Hematopoietic multipotent progenitor cell treated with erythropoietin and hydrocortisone succinate and interleukin-3 and kit ligand, for 17 days (in vitro differentiated cells): Measurements from ENCODE around the gene TXNDC9.
A peak's percentile ranks its signal among the peaks of the same experiment; 100 is the strongest.
"Not testable (repeated sequence)": the region's sequence is repeated elsewhere in the genome, so short reads cannot be mapped to it uniquely, and the experiment has no call there.

Source experiments
- DNase-seq: peaks from one replicate; pipeline ENCODE4 v3.0.0-alpha.2; 2015; ENCODE audit warnings: low spot score

TXNDC9 gene

GRCh38 chr2:99335911-99336803, at the start of gene TXNDC9:
TXNDC9 (minus strand) TSS chr2:99336333; CDS start chr2:99333210, 3,123 bp downstream.
- peak; percentile 100 for DNase-seq

GRCh38 chr2:99382143-99382542, 46.0 kb upstream of the TXNDC9 start:
- no peak for DNase-seq

GRCh38 chr2:99380376-99381010, 44.4 kb upstream of the TXNDC9 start:
- no peak for DNase-seq

GRCh38 chr2:99377879-99378278, 41.7 kb upstream of the TXNDC9 start:
- no peak for DNase-seq

- DNase-seq: no peak
These were observed 40.2 kb upstream of the TXNDC9 start for GRCh38 chr2:99376254-99376864.

- DNase-seq: no peak
These were observed 38.6 kb upstream of the TXNDC9 start for GRCh38 chr2:99374747-99375146.

- no peak for DNase-seq
These were observed 37.0 kb upstream of the TXNDC9 start for GRCh38 chr2:99373144-99373543.

- DNase-seq: not testable (repeated sequence)
These were observed 32.7 kb upstream of the TXNDC9 start for GRCh38 chr2:99368854-99369253.

- no peak for DNase-seq
These were observed 29.5 kb upstream of the TXNDC9 start for GRCh38 chr2:99365661-99366060.

GRCh38 chr2:99356853-99357252, 20.7 kb upstream of the TXNDC9 start:
- no peak for DNase-seq

- not testable (repeated sequence) for DNase-seq
These were observed 18.7 kb upstream of the TXNDC9 start for GRCh38 chr2:99354825-99355224.

GRCh38 chr2:99354070-99354469, 17.9 kb upstream of the TXNDC9 start:
- no peak for DNase-seq

GRCh38 chr2:99350194-99350593, 14.1 kb upstream of the TXNDC9 start:
- no peak for DNase-seq

- DNase-seq: no peak
These were observed 12.0 kb upstream of the TXNDC9 start for GRCh38 chr2:99348173-99348572.

GRCh38 chr2:99346218-99346617, 10.1 kb upstream of the TXNDC9 start:
- DNase-seq: no peak

GRCh38 chr2:99345446-99345845, 9.3 kb upstream of the TXNDC9 start:
- DNase-seq: not testable (repeated sequence)

GRCh38 chr2:99342536-99342935, 6.4 kb upstream of the TXNDC9 start:
- no peak for DNase-seq

GRCh38 chr2:99340669-99341236, 4.6 kb upstream of the TXNDC9 start:
- DNase-seq: no peak

GRCh38 chr2:99338029-99338585, 2.0 kb upstream of the TXNDC9 start:
- peak; percentile 55 for DNase-seq

- DNase-seq: peak; percentile 98
These were observed 1.2 kb upstream of the TXNDC9 start, which contains the start of gene EIF5B for GRCh38 chr2:99337113-99338028. EIF5B (plus strand) TSS chr2:99337389; CDS start chr2:99337555, 166 bp downstream.

- no peak for DNase-seq
These were observed 625 bp upstream of the TXNDC9 start for GRCh38 chr2:99336804-99337112.
